SU-DHL-6 (cell line): ENCODE data around the gene SPATA9.

Experiments
- EZH2phosphoT487 ChIP-seq: fragments of 200-600 bp; sonication (generic), shearing (Covaris generic); conservative IDR thresholded peaks from 2 replicates; pipeline ENCODE4 v1.6.1; 2018; ENCODE audit warnings: mild to moderate bottlenecking, antibody characterized with exemption, low read length, moderate library complexity, mixed read lengths
- TF ChIP-seq, protein P1 (sequence below): fragments of 200-600 bp; sonication (generic); IDR thresholded peaks from one replicate; pipeline ENCODE4 v1.5.1; 2017; ENCODE audit warnings: antibody characterized with exemption, mild to moderate bottlenecking, low read length, moderate library complexity; ENCODE audit not compliant: insufficient read depth, poor library complexity, severe bottlenecking

DNA sequence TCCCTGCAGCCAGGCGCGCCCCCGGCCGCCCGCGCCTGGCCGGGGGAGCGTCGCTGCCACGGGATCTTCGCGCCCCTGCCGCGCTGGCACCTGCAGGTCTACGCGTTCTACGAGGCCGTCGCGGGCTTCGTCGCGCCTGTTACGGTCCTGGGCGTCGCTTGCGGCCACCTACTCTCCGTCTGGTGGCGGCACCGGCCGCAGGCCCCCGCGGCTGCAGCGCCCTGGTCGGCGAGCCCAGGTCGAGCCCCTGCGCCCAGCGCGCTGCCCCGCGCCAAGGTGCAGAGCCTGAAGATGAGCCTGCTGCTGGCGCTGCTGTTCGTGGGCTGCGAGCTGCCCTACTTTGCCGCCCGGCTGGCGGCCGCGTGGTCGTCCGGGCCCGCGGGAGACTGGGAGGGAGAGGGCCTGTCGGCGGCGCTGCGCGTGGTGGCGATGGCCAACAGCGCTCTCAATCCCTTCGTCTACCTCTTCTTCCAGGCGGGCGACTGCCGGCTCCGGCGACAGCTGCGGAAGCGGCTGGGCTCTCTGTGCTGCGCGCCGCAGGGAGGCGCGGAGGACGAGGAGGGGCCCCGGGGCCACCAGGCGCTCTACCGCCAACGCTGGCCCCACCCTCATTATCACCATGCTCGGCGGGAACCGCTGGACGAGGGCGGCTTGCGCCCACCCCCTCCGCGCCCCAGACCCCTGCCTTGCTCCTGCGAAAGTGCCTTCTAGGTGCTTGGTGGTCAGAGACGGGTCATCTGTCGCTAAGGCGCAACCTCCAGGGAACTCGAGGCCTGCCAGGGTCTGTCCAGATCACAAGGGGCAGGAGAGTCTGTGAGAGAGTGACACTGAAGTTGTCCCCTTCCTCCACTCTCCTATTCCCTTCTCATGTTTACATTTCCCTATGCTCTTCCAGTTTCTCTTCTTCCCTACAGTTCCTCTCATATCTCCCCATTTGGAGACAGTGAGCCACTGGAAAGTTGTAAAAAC lies 61.6 kb downstream of the SPATA9 start:
- TF ChIP-seq, protein P1, sequence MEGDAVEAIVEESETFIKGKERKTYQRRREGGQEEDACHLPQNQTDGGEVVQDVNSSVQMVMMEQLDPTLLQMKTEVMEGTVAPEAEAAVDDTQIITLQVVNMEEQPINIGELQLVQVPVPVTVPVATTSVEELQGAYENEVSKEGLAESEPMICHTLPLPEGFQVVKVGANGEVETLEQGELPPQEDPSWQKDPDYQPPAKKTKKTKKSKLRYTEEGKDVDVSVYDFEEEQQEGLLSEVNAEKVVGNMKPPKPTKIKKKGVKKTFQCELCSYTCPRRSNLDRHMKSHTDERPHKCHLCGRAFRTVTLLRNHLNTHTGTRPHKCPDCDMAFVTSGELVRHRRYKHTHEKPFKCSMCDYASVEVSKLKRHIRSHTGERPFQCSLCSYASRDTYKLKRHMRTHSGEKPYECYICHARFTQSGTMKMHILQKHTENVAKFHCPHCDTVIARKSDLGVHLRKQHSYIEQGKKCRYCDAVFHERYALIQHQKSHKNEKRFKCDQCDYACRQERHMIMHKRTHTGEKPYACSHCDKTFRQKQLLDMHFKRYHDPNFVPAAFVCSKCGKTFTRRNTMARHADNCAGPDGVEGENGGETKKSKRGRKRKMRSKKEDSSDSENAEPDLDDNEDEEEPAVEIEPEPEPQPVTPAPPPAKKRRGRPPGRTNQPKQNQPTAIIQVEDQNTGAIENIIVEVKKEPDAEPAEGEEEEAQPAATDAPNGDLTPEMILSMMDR: no peak
- TF ChIP-seq EZH2phosphoT487: no peak
